Upper lobe of right lung (tissue), 1 donor: ENCODE measurements around the gene TRAPPC5. TPM values are rescaled to one million over a fixed set of nuclear protein-coding genes. Genes with fewer than 3 reads are reported as not detected.

Experiments
- ATAC-seq: fragments of 200-7000 bp; cut with Tn5 transposase; one replicate; pipeline ENCODE4 v1.9.1; 2020; ENCODE audit warnings: mild to moderate bottlenecking, moderate library complexity
- DNase-seq: peaks from one replicate; pipeline ENCODE4 v3.0.0-alpha.2; 2020
- H3K27ac ChIP-seq: fragments of 200-600 bp; one replicate; pipeline ENCODE4 v1.8.0; 2022
- H3K27me3 ChIP-seq: fragments of 200-600 bp; one replicate; pipeline ENCODE4 v1.8.0; 2022; ENCODE audit warnings: mild to moderate bottlenecking
- H3K36me3 ChIP-seq: fragments of 200-600 bp; one replicate; pipeline ENCODE4 v1.8.0; 2022
- H3K4me1 ChIP-seq: fragments of 200-600 bp; one replicate; pipeline ENCODE4 v1.8.0; 2022
- H3K4me3 ChIP-seq: fragments of 200-600 bp; one replicate; pipeline ENCODE4 v1.8.0; 2022; ENCODE audit warnings: mild to moderate bottlenecking
- H3K9me3 ChIP-seq: fragments of 200-600 bp; one replicate; pipeline ENCODE4 v1.8.0; 2022
- intact Hi-C: fragments of 100-400 bp; cut with DNase I; formaldehyde crosslinking; loops from one replicate; pipeline ENCODE4 v1.11.0; 2022
- total RNA-seq: library from RNA; stranded (reverse); fragmentation: NEBNext Ultra II Directional; extraction: Animal tissue kit (Norgen Biotek cat#: 25700); gene quantifications from one replicate; pipeline ENCODE4 v1.2.1, GENCODE V29; 2021
- TF ChIP-seq, protein P1 (sequence below): fragments of 200-600 bp; IDR thresholded peaks from one replicate; pipeline ENCODE4 v1.8.0; 2022; ENCODE audit warnings: antibody characterized with exemption
- donor health status: DM: no; HTN: yes; CAD: no; lungs with severe emphysema.

Gene TRAPPC5
- total RNA-seq, 1 donor from 2014 or later, result 83.9 TPM

DNA sequence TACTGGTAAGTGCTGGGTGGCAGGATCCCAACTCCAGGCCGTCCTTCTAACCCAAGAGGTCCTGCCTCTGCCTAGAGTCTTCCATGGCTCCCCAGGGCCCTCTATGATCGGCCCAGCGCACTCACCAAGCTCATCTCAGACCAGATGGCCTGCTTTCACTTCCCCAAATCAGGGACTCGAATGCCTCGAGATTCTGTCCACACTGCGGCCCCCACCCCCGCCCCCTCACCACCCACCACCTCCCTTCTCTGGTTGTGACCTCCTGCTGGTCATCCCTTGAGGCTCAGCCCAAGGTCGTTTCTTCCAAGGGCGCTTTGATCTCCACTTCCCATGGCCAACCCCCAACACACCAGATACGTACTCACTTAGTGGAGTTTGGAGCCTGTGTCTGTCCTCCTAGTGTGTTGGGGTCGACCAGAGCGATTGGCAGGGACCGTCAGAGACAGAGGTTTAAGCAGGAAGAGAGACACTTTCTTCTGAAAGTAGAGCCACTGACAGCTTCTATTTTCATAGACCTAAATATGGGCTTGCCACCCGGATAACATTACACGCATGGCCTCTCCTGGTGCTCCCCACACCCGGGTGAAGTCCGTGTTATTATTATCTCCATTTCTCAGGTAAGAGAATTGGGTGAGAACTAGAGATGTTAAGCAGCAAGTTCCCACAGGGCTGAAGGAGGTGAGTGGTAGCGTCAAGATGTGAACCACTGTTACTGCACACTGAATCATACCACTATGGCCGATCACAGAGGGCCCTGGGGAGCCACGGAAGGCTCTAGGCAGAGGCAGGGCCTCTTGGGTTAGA, 21.2 kb downstream of the TRAPPC5 start, which contains the start of gene FCER2:
FCER2 (minus strand) TSS at position 478 of the 804 bp plus-strand sequence. CDS start 2,371 bp downstream, outside the sequence.
- intact Hi-C loops, result no loop called here
- no peaks in the 10 kb centered on the region for H3K9me3 ChIP-seq
- peaks cover 23% of the 10 kb centered on the region for H3K27me3 ChIP-seq
- H3K4me3 ChIP-seq, result no peak within 1 kb of the TSS
- no peaks in the 10 kb centered on the region for H3K36me3 ChIP-seq
- no peak for DNase-seq
- no peak within 1 kb of the TSS for H3K27ac ChIP-seq
- H3K4me1 ChIP-seq, result peaks cover 8% of the 10 kb centered on the region
- TF ChIP-seq, protein P1, sequence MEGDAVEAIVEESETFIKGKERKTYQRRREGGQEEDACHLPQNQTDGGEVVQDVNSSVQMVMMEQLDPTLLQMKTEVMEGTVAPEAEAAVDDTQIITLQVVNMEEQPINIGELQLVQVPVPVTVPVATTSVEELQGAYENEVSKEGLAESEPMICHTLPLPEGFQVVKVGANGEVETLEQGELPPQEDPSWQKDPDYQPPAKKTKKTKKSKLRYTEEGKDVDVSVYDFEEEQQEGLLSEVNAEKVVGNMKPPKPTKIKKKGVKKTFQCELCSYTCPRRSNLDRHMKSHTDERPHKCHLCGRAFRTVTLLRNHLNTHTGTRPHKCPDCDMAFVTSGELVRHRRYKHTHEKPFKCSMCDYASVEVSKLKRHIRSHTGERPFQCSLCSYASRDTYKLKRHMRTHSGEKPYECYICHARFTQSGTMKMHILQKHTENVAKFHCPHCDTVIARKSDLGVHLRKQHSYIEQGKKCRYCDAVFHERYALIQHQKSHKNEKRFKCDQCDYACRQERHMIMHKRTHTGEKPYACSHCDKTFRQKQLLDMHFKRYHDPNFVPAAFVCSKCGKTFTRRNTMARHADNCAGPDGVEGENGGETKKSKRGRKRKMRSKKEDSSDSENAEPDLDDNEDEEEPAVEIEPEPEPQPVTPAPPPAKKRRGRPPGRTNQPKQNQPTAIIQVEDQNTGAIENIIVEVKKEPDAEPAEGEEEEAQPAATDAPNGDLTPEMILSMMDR, result no peak
- peak; percentile 6 for ATAC-seq

DNA sequence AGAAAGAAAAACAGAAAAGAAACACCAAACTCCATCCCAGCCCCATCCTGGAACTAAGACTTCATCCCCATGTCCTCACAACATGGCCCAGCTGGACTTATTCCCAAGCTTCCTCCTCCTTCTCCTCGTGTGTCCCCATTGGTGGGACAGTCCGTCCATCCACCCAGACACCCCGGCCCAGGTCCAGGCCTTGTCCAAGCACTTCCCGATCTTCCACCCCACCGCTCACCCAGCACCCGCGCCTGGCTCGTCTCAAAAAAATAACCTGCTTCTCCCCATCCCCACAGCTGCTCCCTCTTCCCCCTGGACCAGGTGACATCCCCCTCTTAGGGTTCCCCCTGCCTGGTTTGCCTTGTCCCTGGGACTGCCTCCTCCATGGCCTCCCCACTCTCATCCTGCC, 22.7 kb downstream of the TRAPPC5 start:
- no peaks in the 10 kb centered on the region for H3K9me3 ChIP-seq
- no peak for DNase-seq
- H3K4me1 ChIP-seq, result peaks cover 12% of the 10 kb centered on the region
- TF ChIP-seq, protein P1, result no peak
- ATAC-seq, result no peak
- peaks cover 13% of the 10 kb centered on the region for H3K27me3 ChIP-seq
- no peak overlapping the region for H3K27ac ChIP-seq
- intact Hi-C loops, result no loop called here
- H3K36me3 ChIP-seq, result no peaks in the 10 kb centered on the region
- H3K4me3 ChIP-seq, result no peak overlapping the region

- no peak for DNase-seq
- Histone ChIP-seq H3K9me3 (no peaks in the 10 kb centered on the region), H3K36me3 (no peaks in the 10 kb centered on the region), H3K27me3 (peaks cover 10% of the 10 kb centered on the region), H3K4me3 (no peak overlapping the region), H3K27ac (no peak overlapping the region), H3K4me1 (peaks cover 12% of the 10 kb centered on the region)
- TF ChIP-seq, protein P1, result no peak
- intact Hi-C loops, result no loop called here
- no peak for ATAC-seq
Observed at GRCh38 chr19:7704280-7705060, 23.8 kb downstream of the TRAPPC5 start.

DNA sequence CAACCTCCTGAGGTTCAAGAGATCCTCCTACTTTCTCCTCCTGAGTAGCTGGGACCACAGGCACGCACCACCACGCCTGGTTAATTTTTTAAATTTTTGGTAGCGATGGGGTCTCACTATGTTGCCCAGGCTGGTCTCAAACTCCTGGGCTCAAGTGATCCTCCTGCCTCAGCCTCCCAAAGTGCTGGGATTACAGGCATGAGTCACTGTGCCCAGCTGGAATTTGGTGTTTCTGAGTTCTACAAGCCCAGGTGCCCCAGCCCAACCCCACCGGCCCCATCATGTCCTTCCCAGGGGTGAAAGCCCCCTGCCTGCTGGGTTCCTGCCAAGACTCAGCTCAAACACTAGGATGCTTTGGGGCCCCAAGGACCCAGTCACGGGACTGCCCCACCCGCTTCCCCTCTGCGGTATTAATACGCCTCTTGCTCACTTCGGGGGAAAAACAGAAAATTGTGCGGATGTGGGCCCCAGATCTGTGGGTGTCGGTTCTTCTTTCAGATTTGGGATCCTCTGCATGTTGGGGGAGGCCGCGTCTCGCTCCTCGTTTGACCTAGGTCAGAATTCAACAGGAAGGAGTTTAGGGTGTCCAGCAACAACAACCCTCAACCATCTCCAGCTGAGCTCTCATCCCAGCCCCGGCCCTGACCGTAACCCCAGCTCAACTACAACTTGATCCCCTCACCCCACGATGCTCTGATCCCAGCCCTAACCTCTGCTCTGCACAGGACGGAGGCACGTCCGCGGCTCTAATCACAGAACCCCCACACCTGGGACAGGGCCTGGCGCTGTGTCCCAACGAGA, 25.0 kb downstream of the TRAPPC5 start:
- H3K27ac ChIP-seq, result no peak overlapping the region
- no peaks in the 10 kb centered on the region for H3K9me3 ChIP-seq
- TF ChIP-seq, protein P1, result no peak
- ATAC-seq, result peak; percentile 75
- H3K4me1 ChIP-seq, result peaks cover 12% of the 10 kb centered on the region
- H3K36me3 ChIP-seq, result no peaks in the 10 kb centered on the region
- H3K27me3 ChIP-seq, result peaks cover 6% of the 10 kb centered on the region
- H3K4me3 ChIP-seq, result no peak overlapping the region
- intact Hi-C loops, result no loop called here
- peak; percentile 76 for DNase-seq

DNA sequence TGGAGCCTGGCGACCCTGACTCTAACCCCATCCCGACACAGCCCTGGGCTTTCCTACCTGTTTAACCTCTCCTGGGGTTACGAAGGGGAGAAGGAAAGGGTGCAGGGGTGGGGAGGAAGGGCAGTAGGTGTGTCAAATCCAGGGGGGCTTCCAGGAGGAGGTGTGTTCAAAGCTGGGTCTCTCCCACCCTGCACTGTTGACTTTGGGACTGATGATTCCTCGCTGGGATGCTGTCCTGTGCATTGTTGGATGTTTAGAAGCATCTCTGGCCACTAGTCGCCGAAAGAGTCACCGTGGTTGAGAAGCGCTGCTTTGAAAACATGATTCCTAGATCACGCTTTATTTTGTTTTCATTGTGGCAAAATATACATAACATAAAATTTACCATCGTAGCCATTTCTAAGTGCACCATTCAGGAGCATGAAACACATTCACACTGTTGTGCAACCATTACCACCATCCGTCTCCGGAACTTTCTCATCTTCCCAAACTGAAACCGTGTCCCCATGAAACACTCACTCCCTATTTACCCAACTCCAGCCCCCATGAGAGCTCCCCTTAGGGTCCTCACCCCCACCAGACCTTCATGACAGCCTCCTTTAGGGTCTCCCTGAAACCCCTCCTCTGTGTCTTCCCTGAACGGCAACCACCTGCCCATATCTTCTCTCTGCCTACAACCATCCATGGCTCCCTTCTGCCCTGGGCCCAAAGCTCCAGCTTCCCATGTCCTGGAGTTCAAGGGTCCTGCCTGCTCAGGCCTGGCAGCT, 25.7 kb downstream of the TRAPPC5 start:
- intact Hi-C loops, result no loop called here
- TF ChIP-seq, protein P1, result no peak
- Histone ChIP-seq H3K9me3 (no peaks in the 10 kb centered on the region), H3K4me1 (peaks cover 12% of the 10 kb centered on the region), H3K4me3 (no peak overlapping the region), H3K36me3 (no peaks in the 10 kb centered on the region), H3K27me3 (peaks cover 2% of the 10 kb centered on the region), H3K27ac (no peak overlapping the region)
- ATAC-seq (no peak), DNase-seq (no peak)
